HepG2 (cell line): ENCODE measurements around the gene MPP1. TPM values are rescaled to one million over a fixed set of nuclear protein-coding genes. Genes with fewer than 3 reads are reported as not detected.

Experiments
- HMGXB4 ChIP-seq, 2 experiments: sonication (generic) in 1 of 2; formaldehyde crosslinking in 1 of 2; IDR thresholded peaks; 2 replicates each; pipeline versions ENCODE4 v1.4.0 to v1.6.1; 2018 to 2020; ENCODE audit warnings: missing genetic modification reagents in 2 of 2, borderline replicate concordance in 1 of 2, low read depth in 1 of 2, mild to moderate bottlenecking in 1 of 2, missing biosample characterization in 1 of 2
- NCOR1 ChIP-seq: fragments of 200-600 bp; sonication (generic); IDR thresholded peaks from 2 replicates; pipeline ENCODE4 v1.7.0; 2017; ENCODE audit warnings: antibody characterized with exemption, low read length, borderline replicate concordance
- POLR2A ChIP-seq, 2 experiments: IDR thresholded peaks; 2 replicates each; pipeline ENCODE4 v1.6.1; 2011; ENCODE audit warnings: low read depth in 2 of 2, low read length in 2 of 2, mild to moderate bottlenecking in 1 of 2, moderate library complexity in 1 of 2; ENCODE audit not compliant: insufficient read depth in 1 of 2
- SALL1 ChIP-seq: sonication (generic); formaldehyde crosslinking; IDR thresholded peaks from 2 replicates; pipeline ENCODE4 v1.8.0; 2022; ENCODE audit warnings: mild to moderate bottlenecking, missing genetic modification reagents
- ZBTB2 ChIP-seq: sonication (generic); formaldehyde crosslinking; IDR thresholded peaks from 2 replicates; pipeline ENCODE4 v1.8.0; 2022; ENCODE audit warnings: low read depth, missing genetic modification reagents
- ZBTB7A ChIP-seq: sonication (generic); formaldehyde crosslinking; IDR thresholded peaks from 2 replicates; pipeline ENCODE4 v1.8.0; 2022; ENCODE audit warnings: mild to moderate bottlenecking, missing genetic modification reagents
- ZNF24 ChIP-seq: fragments of 450-650 bp; IDR thresholded peaks from 2 replicates; pipeline ENCODE4 v1.6.1; 2017; ENCODE audit warnings: antibody characterized with exemption, mild to moderate bottlenecking
- ZNF563 ChIP-seq: sonication (generic); formaldehyde crosslinking; IDR thresholded peaks from 2 replicates; pipeline ENCODE4 v1.8.0; 2022; ENCODE audit warnings: mild to moderate bottlenecking, moderate library complexity, missing genetic modification reagents
- ZNF574 ChIP-seq: sonication (generic); formaldehyde crosslinking; IDR thresholded peaks from 2 replicates; pipeline ENCODE4 v1.4.0; 2020; ENCODE audit warnings: missing genetic modification reagents
- polyA plus RNA-seq, 8 experiments: library from polyadenylated mRNA; depleted of rRNA in 3 of 8; stranded (reverse) in 7 of 8; unstranded in 1 of 8; fragments of >200 nt; fragmentation: Illumina TruSeq in 4 of 8; extraction: Trizol in 4 of 8; gene quantifications; 2 replicates each; pipeline versions ENCODE4 v1.2.1 to v1.2.3, GENCODE V29; 2011 to 2016; ENCODE audit warnings: low read depth in 4 of 8, missing spikeins in 1 of 8, mixed read lengths in 1 of 8; ENCODE audit not compliant: insufficient read depth in 1 of 8
- total RNA-seq, 5 experiments: library from RNA; depleted of rRNA; stranded (reverse); fragments of >200 nt; fragmentation: Illumina TruSeq; extraction: Trizol; gene quantifications; 2 replicates each; pipeline ENCODE4 v1.2.3, GENCODE V29; 2016; ENCODE audit warnings: low read depth in 1 of 5
- TF ChIP-seq, protein P1 (sequence below): sonication (generic); formaldehyde crosslinking; IDR thresholded peaks from 2 replicates; pipeline ENCODE4 v1.5.0; 2020; ENCODE audit warnings: mild to moderate bottlenecking, missing genetic modification reagents, moderate library complexity
- TF ChIP-seq, protein P2 (sequence below): sonication (generic); formaldehyde crosslinking; IDR thresholded peaks from one replicate; pipeline ENCODE4 v1.5.1; 2020; ENCODE audit warnings: mild to moderate bottlenecking, missing genetic modification reagents; ENCODE audit errors: not compliant biosample characterization

The MPP1 gene
- total and polyA plus RNA-seq, 2 of the 13 experiments (the other 11 are each of a cell fraction or from before 2014, with no cell fraction given) = 7.8 to 8.1 TPM

- TF ChIP-seq ZBTB7A (CRISPR knock-in tag) (no peak), NCOR1 (no peak), ZNF574 (CRISPR knock-in tag) (peak; percentile 57; the same call in 1 of the 2 replicates), HMGXB4 (CRISPR knock-in tag; IDR thresholded peaks at IDR 0.05; ENCODE audit: borderline replicate concordance in 1 of 2, low read depth in 1 of 2) (peak; percentile 44 to 66; a peak in 2 of 4 replicates), SALL1 (CRISPR knock-in tag) (peak; percentile 39; the same call in 1 of the 2 replicates), ZNF24 (no peak), POLR2A (IDR thresholded peaks at IDR 0.05; ENCODE audit: insufficient read depth in 1 of 2, low read depth in 2 of 2, low read length in 2 of 2) (peak; percentile 47 to 81; a peak in 3 of 4 replicates), ZNF563 (CRISPR knock-in tag) (peak; percentile 69), ZBTB2 (CRISPR knock-in tag) (peak; percentile 76; the same call in 1 of the 2 replicates)
- TF ChIP-seq, protein P1, sequence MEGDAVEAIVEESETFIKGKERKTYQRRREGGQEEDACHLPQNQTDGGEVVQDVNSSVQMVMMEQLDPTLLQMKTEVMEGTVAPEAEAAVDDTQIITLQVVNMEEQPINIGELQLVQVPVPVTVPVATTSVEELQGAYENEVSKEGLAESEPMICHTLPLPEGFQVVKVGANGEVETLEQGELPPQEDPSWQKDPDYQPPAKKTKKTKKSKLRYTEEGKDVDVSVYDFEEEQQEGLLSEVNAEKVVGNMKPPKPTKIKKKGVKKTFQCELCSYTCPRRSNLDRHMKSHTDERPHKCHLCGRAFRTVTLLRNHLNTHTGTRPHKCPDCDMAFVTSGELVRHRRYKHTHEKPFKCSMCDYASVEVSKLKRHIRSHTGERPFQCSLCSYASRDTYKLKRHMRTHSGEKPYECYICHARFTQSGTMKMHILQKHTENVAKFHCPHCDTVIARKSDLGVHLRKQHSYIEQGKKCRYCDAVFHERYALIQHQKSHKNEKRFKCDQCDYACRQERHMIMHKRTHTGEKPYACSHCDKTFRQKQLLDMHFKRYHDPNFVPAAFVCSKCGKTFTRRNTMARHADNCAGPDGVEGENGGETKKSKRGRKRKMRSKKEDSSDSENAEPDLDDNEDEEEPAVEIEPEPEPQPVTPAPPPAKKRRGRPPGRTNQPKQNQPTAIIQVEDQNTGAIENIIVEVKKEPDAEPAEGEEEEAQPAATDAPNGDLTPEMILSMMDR (CRISPR knock-in tag) = 0 out of 2 replicates have a peak, but pooled peaks have one; percentile 1
- TF ChIP-seq, protein P2, sequence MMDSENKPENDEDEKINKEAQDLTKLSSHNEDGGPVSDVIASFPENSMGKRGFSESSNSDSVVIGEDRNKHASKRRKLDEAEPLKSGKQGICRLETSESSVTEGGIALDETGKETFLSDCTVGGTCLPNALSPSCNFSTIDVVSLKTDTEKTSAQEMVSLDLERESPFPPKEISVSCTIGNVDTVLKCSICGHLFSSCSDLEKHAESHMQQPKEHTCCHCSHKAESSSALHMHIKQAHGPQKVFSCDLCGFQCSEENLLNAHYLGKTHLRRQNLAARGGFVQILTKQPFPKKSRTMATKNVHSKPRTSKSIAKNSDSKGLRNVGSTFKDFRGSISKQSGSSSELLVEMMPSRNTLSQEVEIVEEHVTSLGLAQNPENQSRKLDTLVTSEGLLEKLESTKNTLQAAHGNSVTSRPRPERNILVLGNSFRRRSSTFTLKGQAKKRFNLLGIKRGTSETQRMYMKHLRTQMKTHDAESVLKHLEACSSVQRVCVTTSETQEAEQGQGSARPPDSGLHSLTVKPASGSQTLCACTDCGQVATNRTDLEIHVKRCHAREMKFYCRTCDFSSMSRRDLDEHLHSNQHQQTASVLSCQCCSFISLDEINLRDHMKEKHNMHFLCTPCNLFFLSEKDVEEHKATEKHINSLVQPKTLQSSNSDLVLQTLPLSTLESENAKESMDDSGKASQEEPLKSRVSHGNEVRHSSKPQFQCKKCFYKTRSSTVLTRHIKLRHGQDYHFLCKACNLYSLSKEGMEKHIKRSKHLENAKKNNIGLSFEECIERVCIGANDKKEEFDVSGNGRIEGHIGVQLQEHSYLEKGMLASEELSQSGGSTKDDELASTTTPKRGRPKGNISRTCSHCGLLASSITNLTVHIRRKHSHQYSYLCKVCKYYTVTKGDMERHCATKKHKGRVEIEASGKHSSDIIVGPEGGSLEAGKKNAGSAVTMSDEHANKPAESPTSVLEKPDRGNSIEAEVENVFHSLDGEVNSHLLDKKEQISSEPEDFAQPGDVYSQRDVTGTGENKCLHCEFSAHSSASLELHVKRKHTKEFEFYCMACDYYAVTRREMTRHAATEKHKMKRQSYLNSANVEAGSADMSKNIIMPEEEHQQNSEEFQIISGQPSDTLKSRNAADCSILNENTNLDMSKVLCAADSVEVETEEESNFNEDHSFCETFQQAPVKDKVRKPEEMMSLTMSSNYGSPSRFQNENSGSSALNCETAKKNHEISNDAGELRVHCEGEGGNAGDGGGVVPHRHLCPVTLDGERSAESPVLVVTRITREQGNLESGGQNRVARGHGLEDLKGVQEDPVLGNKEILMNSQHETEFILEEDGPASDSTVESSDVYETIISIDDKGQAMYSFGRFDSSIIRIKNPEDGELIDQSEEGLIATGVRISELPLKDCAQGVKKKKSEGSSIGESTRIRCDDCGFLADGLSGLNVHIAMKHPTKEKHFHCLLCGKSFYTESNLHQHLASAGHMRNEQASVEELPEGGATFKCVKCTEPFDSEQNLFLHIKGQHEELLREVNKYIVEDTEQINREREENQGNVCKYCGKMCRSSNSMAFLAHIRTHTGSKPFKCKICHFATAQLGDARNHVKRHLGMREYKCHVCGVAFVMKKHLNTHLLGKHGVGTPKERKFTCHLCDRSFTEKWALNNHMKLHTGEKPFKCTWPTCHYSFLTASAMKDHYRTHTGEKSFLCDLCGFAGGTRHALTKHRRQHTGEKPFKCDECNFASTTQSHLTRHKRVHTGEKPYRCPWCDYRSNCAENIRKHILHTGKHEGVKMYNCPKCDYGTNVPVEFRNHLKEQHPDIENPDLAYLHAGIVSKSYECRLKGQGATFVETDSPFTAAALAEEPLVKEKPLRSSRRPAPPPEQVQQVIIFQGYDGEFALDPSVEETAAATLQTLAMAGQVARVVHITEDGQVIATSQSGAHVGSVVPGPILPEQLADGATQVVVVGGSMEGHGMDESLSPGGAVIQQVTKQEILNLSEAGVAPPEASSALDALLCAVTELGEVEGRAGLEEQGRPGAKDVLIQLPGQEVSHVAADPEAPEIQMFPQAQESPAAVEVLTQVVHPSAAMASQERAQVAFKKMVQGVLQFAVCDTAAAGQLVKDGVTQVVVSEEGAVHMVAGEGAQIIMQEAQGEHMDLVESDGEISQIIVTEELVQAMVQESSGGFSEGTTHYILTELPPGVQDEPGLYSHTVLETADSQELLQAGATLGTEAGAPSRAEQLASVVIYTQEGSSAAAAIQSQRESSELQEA (CRISPR knock-in tag) = peak; percentile 82
These were observed 42.6 kb downstream of the MPP1 start, which contains the start of gene DKC1 (continued) for GRCh38 chrX:154762537-154763296.
